Breast epithelium (tissue), 3 donors: ENCODE results near the gene CPSF4L.

ENCODE experiments used
- CTCF ChIP-seq, 3 donors: fragments of 450-650 bp; IDR thresholded peaks; one replicate each; pipeline ENCODE4 v1.5.1; 2016 to 2017; ENCODE audit warnings: antibody characterized with exemption in 3 of 3, mild to moderate bottlenecking in 3 of 3, moderate library complexity in 3 of 3
- POLR2AphosphoS5 ChIP-seq, 3 donors: sonication (generic); formaldehyde crosslinking; IDR thresholded peaks; one replicate each; pipeline ENCODE4 v1.6.1; 2017; ENCODE audit warnings: antibody characterized with exemption in 3 of 3

DNA sequence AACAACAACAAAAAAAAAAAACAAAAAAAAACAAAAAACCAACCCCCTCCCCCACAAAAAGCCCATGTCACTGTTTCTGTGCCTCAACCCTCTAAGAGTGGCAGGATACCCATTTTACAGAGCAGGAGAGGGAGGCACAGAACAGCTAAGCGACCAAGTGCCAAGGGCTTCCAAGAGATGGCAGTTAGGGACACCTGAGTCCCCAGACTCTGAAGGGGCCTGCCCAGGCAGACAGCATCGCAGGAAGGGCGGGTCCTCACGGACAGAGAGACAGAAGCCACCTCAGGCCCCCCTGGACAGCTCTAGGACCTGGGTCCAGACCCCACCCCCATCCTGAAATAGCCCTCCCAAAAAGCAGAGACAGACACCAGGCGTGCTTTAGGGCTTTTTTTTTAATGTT, 21.6 kb upstream of the CPSF4L start:
- no peak for TF ChIP-seq POLR2AphosphoS5 (IDR thresholded peaks at IDR 0.05)
- no peak for TF ChIP-seq CTCF (IDR thresholded peaks at IDR 0.05)
